SU-DHL-6 (cell line): ENCODE results near the gene MYO7B.

Experiments used
- H2AFZ ChIP-seq: fragments of 200-600 bp; sonication (generic); 2 replicates; pipeline ENCODE4 v1.6.1; 2014; ENCODE audit warnings: low read depth, mild to moderate bottlenecking, moderate library complexity, mixed read lengths, antibody characterized with exemption, low read length; ENCODE audit not compliant: severe bottlenecking
- H3F3A ChIP-seq: fragments of 200-600 bp; shearing (Covaris generic); 2 replicates; pipeline ENCODE4 v1.6.0; 2016; ENCODE audit warnings: antibody characterized with exemption, mild to moderate bottlenecking; ENCODE audit not compliant: insufficient read depth
- H3K27ac ChIP-seq: fragments of 200-600 bp; sonication (generic); 2 replicates; pipeline ENCODE4 v1.5.1; 2016; ENCODE audit warnings: low read depth, mild to moderate bottlenecking, low read length, moderate library complexity, mixed read lengths
- H3K27me3 ChIP-seq: fragments of 200-600 bp; sonication (generic), shearing (Covaris generic); 2 replicates; pipeline ENCODE4 v1.6.0; 2014; ENCODE audit warnings: mild to moderate bottlenecking, low read length
- H3K36me3 ChIP-seq: fragments of 200-600 bp; sonication (generic); 2 replicates; pipeline ENCODE4 v1.6.1; 2014; ENCODE audit warnings: mild to moderate bottlenecking, low read length, mixed read lengths
- H3K4me2 ChIP-seq: fragments of 300-600, 200-600 bp; shearing (Covaris generic), sonication (generic); 2 replicates; pipeline ENCODE4 v1.6.0; 2014; ENCODE audit warnings: low read length, low read depth, mild to moderate bottlenecking; ENCODE audit not compliant: poor library complexity, severe bottlenecking
- H3K4me3 ChIP-seq: fragments of 200-600 bp; sonication (generic); 2 replicates; pipeline ENCODE4 v1.5.1; 2014; ENCODE audit warnings: antibody characterized with exemption, low read length, mild to moderate bottlenecking, mixed read lengths; ENCODE audit not compliant: insufficient read depth, poor library complexity, severe bottlenecking
- H3K79me2 ChIP-seq: fragments of 200-600 bp; sonication (generic); 2 replicates; pipeline ENCODE4 v1.6.1; 2014; ENCODE audit warnings: mild to moderate bottlenecking, low read length, moderate library complexity; ENCODE audit not compliant: insufficient read depth
- H3K9ac ChIP-seq: fragments of 200-600 bp; sonication (generic); 2 replicates; pipeline ENCODE4 v1.7.0; 2014; ENCODE audit warnings: mild to moderate bottlenecking, low read length
- H3K9me2 ChIP-seq: fragments of 200-600 bp; sonication (generic); replicated peaks from 2 replicates; pipeline ENCODE4 v1.6.1; 2014; ENCODE audit warnings: low read length; ENCODE audit not compliant: insufficient read depth
- H3K9me3 ChIP-seq: fragments of 200-600 bp; sonication (generic); 2 replicates; pipeline ENCODE4 v1.6.1; 2014; ENCODE audit warnings: low read length, mixed read lengths; ENCODE audit not compliant: insufficient read depth
- H4K20me1 ChIP-seq: fragments of 200-600 bp; sonication (generic); 2 replicates; pipeline ENCODE4 v1.6.1; 2014; ENCODE audit warnings: low read depth, mild to moderate bottlenecking, antibody characterized with exemption, low read length, moderate library complexity, mixed read lengths
- CTCF ChIP-seq: fragments of 200-600 bp; sonication (generic); IDR thresholded peaks from one replicate; pipeline ENCODE4 v1.5.1; 2017; ENCODE audit warnings: antibody characterized with exemption, mild to moderate bottlenecking, low read length, moderate library complexity; ENCODE audit not compliant: insufficient read depth, poor library complexity, severe bottlenecking
- EZH2phosphoT487 ChIP-seq: fragments of 200-600 bp; sonication (generic), shearing (Covaris generic); conservative IDR thresholded peaks from 2 replicates; pipeline ENCODE4 v1.6.1; 2018; ENCODE audit warnings: mild to moderate bottlenecking, antibody characterized with exemption, low read length, moderate library complexity, mixed read lengths

The MYO7B gene

GRCh38 chr2:127609031-127609751, 73.7 kb downstream of the MYO7B start:
- Histone ChIP-seq H3K36me3 (no peaks in the 10 kb centered on the region), H3K27ac (no peak overlapping the region), H3K79me2 (no peaks in the 10 kb centered on the region), H3F3A (no peaks in the 10 kb centered on the region), H3K9ac (no peak overlapping the region), H3K4me2 (no peak overlapping the region), H3K4me3 (no peak overlapping the region), H4K20me1 (no peaks in the 10 kb centered on the region), H3K9me2 (no peaks in the 10 kb centered on the region), H2AFZ (no peak overlapping the region), H3K9me3 (no peaks in the 10 kb centered on the region), H3K27me3 (no peaks in the 10 kb centered on the region)
- TF ChIP-seq EZH2phosphoT487 (no peak), CTCF (no peak)

GRCh38 chr2:127609818-127610217, 74.3 kb downstream of the MYO7B start:
- H3K4me3 ChIP-seq = no peak overlapping the region
- H3K79me2 ChIP-seq = no peaks in the 10 kb centered on the region
- H4K20me1 ChIP-seq = no peaks in the 10 kb centered on the region
- H3K9me2 ChIP-seq = no peaks in the 10 kb centered on the region
- H3K9ac ChIP-seq = no peak overlapping the region
- no peak overlapping the region for H3K4me2 ChIP-seq
- H3F3A ChIP-seq = no peaks in the 10 kb centered on the region
- no peaks in the 10 kb centered on the region for H3K36me3 ChIP-seq
- TF ChIP-seq EZH2phosphoT487 = no peak
- no peak for TF ChIP-seq CTCF
- no peak overlapping the region for H3K27ac ChIP-seq
- no peak overlapping the region for H2AFZ ChIP-seq
- no peaks in the 10 kb centered on the region for H3K27me3 ChIP-seq
- H3K9me3 ChIP-seq = no peaks in the 10 kb centered on the region

- no peaks in the 10 kb centered on the region for H4K20me1 ChIP-seq
- H3K79me2 ChIP-seq = no peaks in the 10 kb centered on the region
- H2AFZ ChIP-seq = no peak overlapping the region
- no peaks in the 10 kb centered on the region for H3K9me3 ChIP-seq
- H3K9me2 ChIP-seq = no peaks in the 10 kb centered on the region
- TF ChIP-seq CTCF (no peak), EZH2phosphoT487 (no peak)
- no peaks in the 10 kb centered on the region for H3K27me3 ChIP-seq
- H3K4me2 ChIP-seq = no peak overlapping the region
- no peak overlapping the region for H3K27ac ChIP-seq
- H3F3A ChIP-seq = no peaks in the 10 kb centered on the region
- no peak overlapping the region for H3K9ac ChIP-seq
- no peak overlapping the region for H3K4me3 ChIP-seq
- H3K36me3 ChIP-seq = no peaks in the 10 kb centered on the region
These were observed 75.1 kb downstream of the MYO7B start for GRCh38 chr2:127610561-127610960.
